GM19397 (cell line): ENCODE data around the gene NSRP1.
"Not testable (repeated sequence)": the region's sequence is repeated elsewhere in the genome, so short reads cannot be mapped to it uniquely, and the experiment has no call there.

Experiments
- ATAC-seq: cut with Tn5 transposase; IDR thresholded peaks from one replicate; pipeline ENCODE4 v1.9.1; 2021; ENCODE audit warnings: mild to moderate bottlenecking, moderate library complexity; ENCODE audit not compliant: unreplicated experiment

Gene NSRP1

GRCh38 chr17:30176855-30177254, 60.2 kb downstream of the NSRP1 start:
- no peak for ATAC-seq

- no peak for ATAC-seq
Observed at GRCh38 chr17:30186761-30187160, 70.1 kb downstream of the NSRP1 start.

GRCh38 chr17:30187573-30187972, 71.0 kb downstream of the NSRP1 start:
- ATAC-seq = no peak

- ATAC-seq = no peak
Observed at GRCh38 chr17:30188211-30188939, 71.8 kb downstream of the NSRP1 start.

- ATAC-seq = no peak
Observed at GRCh38 chr17:30191072-30191471, 74.5 kb downstream of the NSRP1 start.

- ATAC-seq = no peak
Observed at GRCh38 chr17:30196504-30196903, 79.9 kb downstream of the NSRP1 start.

GRCh38 chr17:30197416-30197815, 80.8 kb downstream of the NSRP1 start:
- no peak for ATAC-seq

GRCh38 chr17:30199600-30199999, 83.0 kb downstream of the NSRP1 start:
- ATAC-seq = no peak

- no peak for ATAC-seq
Observed at GRCh38 chr17:30200106-30200505, 83.5 kb downstream of the NSRP1 start.

- not testable (repeated sequence) for ATAC-seq
Observed at GRCh38 chr17:30200656-30201055, 84.0 kb downstream of the NSRP1 start.

- no peak for ATAC-seq
Observed at GRCh38 chr17:30203471-30203981, 86.9 kb downstream of the NSRP1 start.

- ATAC-seq = no peak
Observed at GRCh38 chr17:30207655-30208054, 91.0 kb downstream of the NSRP1 start.

GRCh38 chr17:30208214-30208613, 91.6 kb downstream of the NSRP1 start:
- ATAC-seq = no peak

GRCh38 chr17:30209930-30210329, 93.3 kb downstream of the NSRP1 start:
- ATAC-seq = no peak

GRCh38 chr17:30210366-30210765, 93.8 kb downstream of the NSRP1 start:
- ATAC-seq = no peak

- no peak for ATAC-seq
Observed at GRCh38 chr17:30210901-30211300, 94.3 kb downstream of the NSRP1 start.

GRCh38 chr17:30211371-30211770, 94.8 kb downstream of the NSRP1 start:
- no peak for ATAC-seq

GRCh38 chr17:30212750-30213149, 96.1 kb downstream of the NSRP1 start:
- ATAC-seq = no peak

GRCh38 chr17:30217054-30217453, 100.4 kb downstream of the NSRP1 start:
- ATAC-seq = no peak

GRCh38 chr17:30217746-30218245, 101.2 kb downstream of the NSRP1 start:
- ATAC-seq = no peak

GRCh38 chr17:30218799-30219198, 102.2 kb downstream of the NSRP1 start:
- no peak for ATAC-seq

- no peak for ATAC-seq
Observed at GRCh38 chr17:30219315-30219714, 102.7 kb downstream of the NSRP1 start.

- ATAC-seq = no peak
Observed at GRCh38 chr17:30219833-30220232, 103.2 kb downstream of the NSRP1 start.
